Stimulated activated CD8-positive, alpha-beta memory T cell treated with anti-CD3 and anti-CD28 coated beads, Interleukin-7, amount 100 ng/mL, for 48 hours (primary cell): Measurements from ENCODE around the gene GMNN.
A peak's percentile ranks its signal among the peaks of the same experiment; 100 is the strongest.
"Not testable (repeated sequence)": the region's sequence is repeated elsewhere in the genome, so short reads cannot be mapped to it uniquely, and the experiment has no call there.

ENCODE experiments used
- DNase-seq, 2 donors: peaks; one replicate each; pipeline ENCODE4 v3.0.0-alpha.2; 2020; ENCODE audit warnings: low read depth in 1 of 2; ENCODE audit errors: extremely low read depth in 1 of 2

GMNN gene

DNA sequence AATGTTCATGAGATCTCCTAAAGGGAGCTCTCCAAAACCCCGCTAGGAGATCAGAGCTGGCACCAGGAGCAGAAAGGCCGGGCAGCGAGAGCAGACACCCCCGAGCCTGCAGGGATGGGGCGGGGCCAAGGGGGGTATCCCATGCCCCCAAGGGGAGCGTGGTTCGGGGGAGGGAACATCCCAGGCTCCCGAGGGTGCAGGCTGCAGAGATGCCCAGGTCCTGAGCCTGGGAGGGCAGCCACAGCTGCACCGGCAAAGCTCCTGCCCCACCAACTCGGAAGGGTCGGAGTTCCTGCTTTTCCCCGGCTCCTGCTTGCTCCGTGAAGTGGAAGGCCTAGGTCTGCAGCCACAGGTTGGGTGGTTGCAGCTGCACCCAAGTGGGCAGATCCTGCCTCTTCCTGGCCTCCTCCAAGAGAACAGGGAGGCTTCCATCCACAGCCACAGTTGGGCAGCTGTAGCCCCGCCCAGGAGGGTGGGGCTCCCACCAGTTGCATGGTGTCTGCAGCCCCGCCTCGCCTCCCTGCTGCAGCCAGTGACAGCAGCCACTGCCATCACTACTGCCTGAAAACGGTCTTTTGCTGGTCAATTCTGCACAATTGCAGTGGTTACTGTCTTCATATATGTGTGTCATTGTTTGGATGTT, 13.4 kb upstream of the GMNN start:
- DNase-seq, result no peak

DNA sequence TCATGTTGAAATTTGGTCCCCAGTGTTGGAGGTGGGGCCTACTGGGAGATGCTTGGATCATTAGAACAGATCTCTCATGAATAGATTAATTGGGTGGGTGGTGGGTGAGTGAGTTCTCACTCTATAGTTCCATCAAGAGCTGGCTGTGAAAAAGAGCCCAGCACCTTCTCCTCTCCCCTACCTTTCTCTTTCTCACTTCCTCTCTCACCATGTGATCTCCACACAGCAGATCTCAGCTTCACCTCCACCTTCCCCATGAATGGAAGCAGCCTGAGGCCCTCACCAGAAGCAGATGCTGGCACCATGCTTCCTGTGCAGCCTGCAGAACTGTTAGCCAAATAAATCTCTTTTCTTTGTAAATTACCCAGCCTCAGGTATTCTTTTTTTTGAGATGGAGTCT, 12.9 kb upstream of the GMNN start:
- DNase-seq, result no peak

DNA sequence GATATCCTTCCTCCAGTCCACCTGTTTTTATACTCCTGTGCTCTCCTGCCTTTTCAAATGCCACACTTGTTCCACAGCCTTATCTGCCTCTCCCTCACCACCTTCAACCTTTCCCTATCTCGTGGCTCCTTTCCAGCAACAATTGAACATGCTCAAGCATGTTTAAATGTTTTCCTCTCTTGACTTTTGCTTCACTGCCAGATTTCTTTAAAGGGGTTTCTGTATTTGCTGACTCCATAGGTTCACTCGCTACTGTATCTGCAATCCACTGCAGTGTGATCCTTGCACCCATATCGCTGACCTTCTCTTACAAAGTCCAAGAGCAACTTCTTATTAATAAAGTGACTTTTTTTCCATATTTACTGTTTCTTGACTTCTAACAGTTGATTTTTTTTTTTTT, 11.2 kb upstream of the GMNN start:
- DNase-seq, result no peak

DNA sequence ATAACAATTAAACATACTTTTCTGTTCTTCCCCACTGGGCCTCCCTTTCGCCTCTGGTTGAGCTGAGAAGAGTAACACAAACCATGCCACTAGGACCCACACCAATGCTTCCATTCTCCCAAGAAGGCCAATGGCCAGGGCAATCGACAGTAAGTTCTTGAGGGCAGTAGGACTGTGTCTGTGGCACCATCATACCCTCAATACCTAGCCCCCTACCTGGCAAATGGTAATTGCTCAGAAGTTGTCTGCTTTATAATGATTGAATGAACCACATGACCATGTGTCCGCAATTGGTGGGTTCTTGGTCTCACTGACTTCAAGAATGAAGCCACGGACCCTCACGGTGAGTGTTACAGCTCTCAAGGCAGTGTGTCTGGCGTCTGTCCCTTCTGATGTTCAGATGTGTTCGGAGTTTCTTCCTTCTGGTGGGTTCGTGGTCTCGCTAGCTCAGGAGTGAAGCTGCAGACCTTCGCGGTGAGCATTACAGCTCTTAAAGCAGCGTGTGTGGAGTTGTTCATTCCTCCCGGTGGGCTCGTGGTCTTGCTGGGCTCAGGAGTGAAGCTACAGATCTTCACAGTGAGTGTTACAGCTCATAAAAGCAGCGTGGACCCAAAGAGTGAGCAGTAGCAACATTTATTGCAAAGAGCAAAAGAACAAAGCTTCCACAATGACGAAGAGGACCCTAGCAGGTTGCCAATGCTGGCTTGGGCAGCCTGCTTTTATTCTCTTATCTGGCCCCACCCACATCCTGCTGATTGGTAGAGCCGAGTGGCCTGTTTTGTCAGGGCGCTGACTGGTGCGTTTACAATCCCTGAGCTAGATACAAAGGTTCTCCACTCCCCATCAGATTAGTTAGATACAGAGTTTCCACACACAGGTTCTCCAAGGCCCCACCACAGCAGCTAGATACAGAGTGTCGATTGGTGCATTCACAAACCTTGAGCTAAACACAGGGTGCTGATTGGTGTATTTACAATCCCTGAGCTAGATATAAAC, 9.6 kb upstream of the GMNN start:
- DNase-seq, result not testable (repeated sequence)

DNA sequence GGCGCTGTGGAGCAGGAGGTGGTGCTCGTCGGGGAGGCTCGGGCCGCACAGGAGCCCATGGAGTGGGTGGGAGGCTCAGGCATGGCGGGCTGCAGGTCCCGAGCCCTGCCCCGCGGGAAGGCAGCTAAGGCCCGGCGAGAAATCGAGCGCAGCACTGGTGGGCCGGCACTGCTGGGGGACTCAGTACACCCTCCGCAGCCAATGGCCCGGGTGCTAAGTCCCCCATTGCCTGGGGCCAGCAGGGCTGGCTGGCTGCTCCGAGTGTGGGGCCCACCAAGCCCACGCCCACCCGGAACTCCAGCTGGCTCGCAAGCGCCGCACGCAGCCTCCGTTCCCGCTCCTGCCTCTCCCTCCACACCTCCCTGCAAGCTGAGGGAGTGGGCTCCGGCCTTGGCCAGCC, 8.8 kb upstream of the GMNN start:
- DNase-seq, result not testable (repeated sequence)

DNA sequence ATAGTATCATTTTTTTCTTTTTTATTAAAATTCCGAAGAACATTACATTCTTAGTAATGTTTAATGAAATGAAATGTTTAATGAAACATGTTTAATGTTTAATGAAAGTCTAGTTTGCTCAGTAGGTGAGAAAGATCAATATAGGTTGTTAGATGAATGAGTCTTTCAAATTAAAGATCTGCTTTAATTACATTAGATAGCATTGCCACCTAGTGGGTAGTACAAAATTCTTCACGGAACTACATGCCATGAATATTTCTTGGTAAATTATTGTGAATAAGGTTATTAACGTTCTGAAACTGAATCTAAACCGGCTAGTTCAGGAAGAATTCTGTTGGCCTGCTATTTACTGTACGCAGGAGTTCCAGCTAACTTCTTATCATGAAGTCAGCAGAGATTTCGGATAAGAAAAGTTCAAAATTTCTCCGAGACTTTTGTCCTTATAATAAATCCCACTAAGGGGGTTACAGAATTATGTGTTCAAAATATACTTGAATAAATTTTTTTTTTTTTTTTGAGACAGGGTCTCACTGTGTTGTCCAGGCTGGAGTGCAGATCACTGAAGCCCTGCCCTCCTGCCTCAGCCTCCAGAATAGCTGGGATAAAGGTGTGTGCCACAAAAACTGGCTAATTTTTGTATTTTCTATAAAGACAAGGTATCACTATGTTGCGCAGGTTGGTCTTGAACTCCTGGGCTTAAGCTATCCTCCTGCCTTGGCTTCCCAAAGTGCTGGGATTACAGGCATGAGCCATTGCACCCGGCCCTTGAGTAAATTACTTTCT, 7.9 kb upstream of the GMNN start:
- no peak for DNase-seq

DNA sequence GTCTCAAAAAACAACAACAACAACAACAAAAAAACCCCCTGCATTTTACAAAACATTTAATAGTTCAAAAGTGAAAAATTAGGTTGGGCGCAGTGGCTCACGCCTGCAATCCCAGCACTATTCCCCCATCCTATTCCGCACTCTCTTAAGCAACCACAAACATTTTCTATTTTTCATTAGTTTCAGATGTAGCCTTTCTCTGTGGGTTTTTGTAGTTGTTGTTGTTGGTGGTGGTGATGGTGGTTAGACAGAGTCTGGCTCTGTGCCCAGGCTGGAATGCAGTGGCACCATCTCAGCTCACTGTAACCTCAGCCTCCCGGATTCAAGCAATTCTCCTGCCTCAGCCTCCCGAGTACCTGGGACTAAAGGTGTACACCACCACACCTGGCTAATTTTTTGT, 6.4 kb upstream of the GMNN start:
- no peak for DNase-seq

DNA sequence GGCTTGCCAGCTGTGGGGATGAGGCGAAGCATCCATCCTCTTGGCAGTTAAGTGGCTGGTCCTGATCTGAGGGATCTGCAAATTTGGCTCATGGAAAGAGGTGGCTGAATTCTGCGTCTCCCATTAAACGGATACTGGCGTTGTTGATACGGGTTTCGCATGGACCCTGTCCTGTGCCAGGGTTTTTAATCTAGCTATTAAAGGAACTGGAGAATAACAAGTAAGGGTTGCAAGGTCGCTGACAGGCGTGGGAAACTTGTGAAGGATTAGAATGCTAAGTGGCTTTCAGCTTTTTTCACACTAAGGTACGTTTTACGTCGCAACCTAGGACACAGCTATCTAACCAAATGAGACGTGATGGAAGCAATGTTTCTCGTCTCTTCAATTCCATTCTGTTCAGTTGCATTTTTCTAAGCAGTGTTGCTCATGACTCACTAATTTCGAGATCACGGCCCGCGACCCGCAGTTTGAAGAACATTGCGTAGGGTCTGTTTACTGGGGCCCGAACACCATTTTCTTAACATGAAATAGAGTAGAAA, 852 bp downstream of the GMNN start:
- peak in 1 of 2 donors; percentile 24 for DNase-seq

DNA sequence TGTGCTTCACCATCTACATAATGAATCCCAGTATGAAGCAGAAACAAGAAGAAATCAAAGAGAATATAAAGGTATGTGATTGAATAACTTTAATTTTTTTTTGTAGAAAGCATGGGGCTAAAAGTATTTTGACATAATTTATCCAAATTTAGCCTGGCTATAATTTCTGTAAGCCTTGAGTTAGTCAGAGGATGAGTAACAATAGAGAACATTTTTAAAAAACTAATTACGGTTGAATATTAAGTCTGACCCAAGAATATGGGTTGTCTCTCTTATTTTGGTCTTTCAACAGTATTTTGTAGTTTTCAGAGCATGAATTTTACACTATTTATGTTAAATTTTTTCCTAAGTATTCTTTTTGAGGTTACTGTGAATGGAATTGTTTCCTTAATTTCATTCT, 2.5 kb downstream of the GMNN start:
- DNase-seq, result no peak

DNA sequence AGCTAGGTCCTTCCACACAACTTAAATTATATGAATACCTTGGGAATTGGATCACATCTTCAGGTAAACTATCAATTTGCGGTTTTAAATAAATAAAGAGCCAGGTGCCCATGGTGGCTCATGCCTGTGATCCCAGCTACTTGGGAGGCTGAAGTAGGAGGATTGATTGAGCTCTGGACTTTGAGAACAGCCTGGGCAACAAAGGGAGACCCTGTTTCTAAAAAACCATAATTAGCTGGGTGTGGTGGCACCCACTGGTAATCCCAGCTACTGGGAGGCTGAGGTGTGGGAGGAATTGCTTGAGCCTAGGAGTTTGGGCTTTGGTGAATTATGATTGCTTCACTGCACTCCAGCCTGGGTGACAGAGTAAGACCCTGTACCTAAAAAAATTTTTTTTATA, 3.4 kb downstream of the GMNN start:
- DNase-seq, result no peak

DNA sequence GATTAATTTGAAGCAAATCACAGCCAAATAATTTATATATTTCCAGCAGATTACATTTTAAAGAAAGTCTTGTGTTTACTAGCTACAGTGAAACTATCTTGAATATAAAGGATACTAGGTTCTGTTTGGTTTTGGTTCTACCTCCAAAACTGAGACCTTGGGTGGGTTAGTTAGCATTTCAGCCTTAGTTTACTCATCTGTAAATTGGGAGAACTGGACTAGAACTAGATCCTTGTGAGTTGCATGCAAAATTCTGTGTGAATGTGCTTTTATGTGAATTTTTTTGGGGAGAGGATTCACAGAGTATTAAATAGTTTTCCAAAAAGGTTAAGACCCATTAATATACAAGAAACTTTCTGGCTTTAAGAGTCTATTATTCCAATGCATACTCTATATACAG, 4.1 kb downstream of the GMNN start:
- no peak for DNase-seq

DNA sequence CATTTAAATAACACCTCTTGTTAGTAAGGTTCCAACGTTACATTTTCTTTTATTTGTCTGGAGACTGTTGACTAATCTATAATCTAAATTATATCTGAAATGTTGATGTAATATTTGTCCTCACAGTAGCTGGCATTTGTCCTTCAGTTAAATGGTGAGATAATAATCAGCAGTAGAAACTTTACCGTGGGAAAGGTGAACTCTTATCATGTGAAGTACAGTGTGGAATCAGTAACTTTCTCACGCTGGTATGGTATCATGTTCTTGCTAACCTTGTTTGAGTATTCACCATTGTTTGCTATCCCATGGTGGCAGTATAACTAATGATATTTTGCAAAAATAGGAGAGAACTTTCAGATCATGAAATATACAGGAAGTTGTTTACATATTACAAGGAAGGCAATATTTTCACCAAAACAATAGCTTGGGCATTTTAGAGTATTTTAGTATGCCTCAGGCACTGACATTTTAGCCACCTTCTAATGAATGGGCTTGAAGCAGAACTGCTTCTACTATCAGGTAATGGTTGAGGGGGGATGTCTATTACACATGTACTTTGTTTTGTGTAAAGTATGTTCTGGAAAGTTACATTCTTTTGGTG, 4.8 kb downstream of the GMNN start:
- DNase-seq, result no peak

DNA sequence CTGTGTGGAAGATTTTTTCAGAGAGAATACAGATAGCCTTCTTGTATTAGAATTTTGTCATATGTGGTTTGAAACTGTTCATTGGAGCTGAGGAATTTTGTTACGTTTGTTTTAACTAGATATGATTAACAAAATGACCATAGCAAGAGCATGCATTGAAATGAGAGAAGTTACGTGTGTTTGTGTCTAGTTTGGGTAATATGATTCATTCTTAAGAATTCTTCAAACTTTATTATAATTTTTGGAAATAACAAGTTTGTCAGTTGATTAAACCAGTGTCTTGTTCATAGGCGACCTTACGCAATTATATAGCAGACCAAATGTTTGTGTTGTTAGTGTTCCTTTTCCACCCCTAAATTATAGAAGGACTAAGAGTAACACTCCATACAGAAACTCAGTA, 5.5 kb downstream of the GMNN start:
- no peak for DNase-seq

DNA sequence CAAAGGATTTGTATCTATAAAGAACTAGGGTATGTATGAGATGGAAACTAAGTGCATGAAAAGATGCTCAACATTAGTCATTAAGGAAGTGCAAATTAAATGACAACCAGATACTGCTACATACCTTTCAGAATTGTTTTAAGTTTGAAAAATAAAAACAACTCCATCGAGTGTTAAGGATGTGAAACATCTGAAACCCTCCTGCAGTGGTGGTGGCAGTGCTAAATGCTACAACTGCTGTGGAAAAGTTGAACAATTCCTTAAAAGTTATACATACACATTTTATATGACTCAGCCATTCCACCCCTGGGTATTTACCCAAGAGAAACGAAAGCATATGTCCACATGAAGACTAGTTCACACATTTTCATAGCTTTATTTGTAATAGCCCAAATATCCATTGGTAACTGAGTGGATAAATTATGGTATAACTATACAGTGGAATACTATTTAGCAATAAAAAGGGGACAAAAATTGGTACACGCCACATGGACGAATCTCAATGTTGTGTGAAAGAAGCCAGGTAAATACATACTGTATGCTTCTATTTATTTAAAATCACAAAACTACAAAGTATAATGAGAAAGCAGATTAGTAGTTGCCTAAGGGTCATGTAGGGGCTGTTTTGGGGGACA, 13.4 kb downstream of the GMNN start:
- DNase-seq, result no peak

DNA sequence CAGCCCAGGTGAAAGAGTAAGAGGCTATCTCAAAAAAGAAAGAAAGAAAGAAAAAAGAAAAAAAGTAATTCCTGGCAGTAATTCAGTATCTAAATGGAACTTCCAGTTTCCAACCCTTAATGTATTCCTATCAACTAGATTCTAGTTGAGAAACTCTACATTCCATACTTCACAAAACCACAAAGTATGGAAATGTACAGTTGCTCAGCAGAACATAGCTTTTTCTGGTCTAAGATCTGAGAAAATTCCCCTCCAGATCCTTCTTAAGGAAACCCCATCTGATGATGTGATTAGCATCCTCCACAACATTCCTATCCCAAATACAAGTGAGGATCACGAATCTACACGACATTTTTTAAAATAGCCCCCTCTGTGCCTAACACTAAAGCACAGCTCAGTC, 20.4 kb downstream of the GMNN start:
- DNase-seq, result no peak

DNA sequence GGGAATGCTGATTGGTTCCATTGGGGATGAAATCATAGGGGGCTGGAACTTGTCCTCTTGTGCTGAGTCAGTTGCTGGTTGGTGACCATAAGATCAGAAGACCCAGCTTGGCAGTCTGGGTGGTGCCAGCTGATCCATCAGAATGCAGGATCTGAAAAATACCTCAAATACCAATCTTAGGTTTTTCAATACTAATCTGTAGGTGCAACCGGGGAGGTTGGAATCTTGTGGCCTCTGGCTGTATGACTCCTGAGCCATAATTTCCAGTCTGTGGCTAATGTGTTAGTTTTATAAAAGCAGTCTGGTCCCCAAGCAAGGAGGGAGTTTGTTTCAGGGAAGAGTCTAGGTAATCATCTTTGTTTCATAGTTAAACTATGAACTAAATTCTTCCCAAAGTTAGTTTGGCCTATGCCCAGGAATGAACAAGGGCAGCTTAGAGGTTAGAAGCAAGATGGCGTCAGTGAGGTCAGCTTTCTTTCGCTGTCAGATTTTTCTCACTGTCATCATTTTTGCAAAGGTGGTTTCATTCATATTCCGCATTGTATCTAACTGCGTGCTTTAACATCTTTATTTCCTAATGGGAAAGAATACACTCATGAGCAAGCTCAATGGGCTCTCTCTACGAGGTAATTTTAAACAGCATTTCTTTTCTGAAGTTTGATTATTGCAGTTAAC, 22.0 kb downstream of the GMNN start:
- DNase-seq, result no peak

DNA sequence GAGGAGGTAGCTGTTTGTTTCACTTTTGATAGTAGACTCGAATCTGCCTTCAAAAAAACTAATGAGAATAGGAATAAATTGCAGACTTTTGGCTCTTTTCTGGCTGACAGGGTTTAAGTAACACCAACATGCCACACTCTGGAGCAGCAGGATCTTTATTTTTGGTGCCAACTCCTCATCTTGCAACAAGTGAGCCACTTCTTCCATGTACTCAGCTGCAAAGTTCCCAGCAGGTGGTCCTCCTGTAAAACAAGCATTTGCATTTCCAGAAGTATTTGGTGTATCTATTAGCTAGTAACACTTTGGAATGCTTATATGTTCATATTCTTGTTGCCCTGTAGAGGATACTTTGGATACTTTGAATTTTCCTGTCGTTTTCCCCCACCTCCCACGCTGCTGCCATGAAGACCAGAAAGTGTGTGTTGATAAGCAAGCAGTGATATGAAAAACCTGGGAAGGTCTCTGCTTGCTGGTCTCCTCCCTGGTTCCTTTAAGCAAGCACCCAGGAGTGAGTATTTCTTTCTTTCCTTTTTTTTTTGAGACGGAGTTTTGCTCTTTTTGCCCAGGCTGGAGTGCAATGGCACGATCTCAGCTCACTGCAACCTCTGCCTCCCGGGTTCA, 23.0 kb downstream of the GMNN start:
- DNase-seq, result no peak

DNA sequence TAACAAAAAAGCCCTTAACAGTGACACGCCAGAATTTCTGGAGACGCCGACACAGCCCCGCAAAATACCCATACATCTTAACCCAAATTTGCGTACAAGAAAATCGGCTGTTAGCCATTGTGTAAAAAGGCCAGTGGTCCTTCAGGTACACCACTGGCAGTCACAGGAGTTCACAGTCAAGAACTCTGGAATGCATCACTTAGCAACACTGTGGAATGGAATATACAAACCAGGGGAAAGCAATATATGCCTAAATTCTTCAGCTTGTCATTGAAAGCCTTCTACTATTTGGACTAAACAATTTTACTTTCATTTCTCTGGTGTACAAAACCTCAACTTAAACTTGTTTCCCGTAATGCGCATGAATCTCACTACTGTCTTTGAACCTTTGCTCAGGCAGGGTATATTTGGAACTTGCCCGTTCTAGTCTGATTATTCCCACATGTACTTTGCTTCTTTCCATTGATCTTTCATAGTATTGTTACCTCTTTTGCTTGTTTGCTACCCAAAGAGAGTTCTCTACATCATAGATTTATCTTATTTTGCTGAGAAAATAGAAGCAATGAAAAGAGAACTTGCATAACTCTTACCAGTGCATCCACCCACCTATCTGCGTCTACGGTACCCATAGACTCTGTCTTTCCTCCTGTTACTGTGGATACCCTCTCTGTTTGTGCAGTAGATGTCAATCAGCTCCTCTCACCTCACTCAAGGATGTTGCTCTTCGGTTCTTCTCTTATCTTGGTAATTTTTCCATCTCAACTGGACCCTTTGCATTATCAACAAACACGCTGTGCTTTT, 24.2 kb downstream of the GMNN start, which contains the start of gene ARMH2:
Gene ARMH2 (minus strand): TSS at position 178 of the 801 bp plus-strand sequence. CDS start 60 bp downstream, at position 118.
- DNase-seq, result no peak
